SJSA1 (cell line): ENCODE measurements around the gene APCS. TPM values are rescaled to one million over a fixed set of nuclear protein-coding genes. Genes with fewer than 3 reads are reported as not detected.

Experiments used
- DNase-seq, 2 experiments: peaks; one replicate each; pipeline ENCODE4 v3.0.0-alpha.2; 2015 to 2020; ENCODE audit warnings: low spot score in 2 of 2, low read depth in 1 of 2
- H3K27ac ChIP-seq: fragments of 250-450 bp; sonication (Bioruptor Pico); 2 replicates; pipeline ENCODE4 v1.5.1; 2020; ENCODE audit warnings: mild to moderate bottlenecking, moderate library complexity
- H3K27me3 ChIP-seq: fragments of 250-450 bp; sonication (Bioruptor Pico); replicated peaks from 2 replicates; pipeline ENCODE4 v1.5.1; 2020; ENCODE audit warnings: mild to moderate bottlenecking, moderate library complexity
- H3K36me3 ChIP-seq: fragments of 250-450 bp; sonication (Bioruptor Pico); 2 replicates; pipeline ENCODE4 v1.5.1; 2020; ENCODE audit warnings: mild to moderate bottlenecking
- H3K4me1 ChIP-seq: fragments of 250-450 bp; sonication (Bioruptor Pico); replicated peaks from 2 replicates; pipeline ENCODE4 v1.6.1; 2021; ENCODE audit warnings: mild to moderate bottlenecking
- H3K4me3 ChIP-seq: fragments of 250-450 bp; sonication (Bioruptor Pico); 2 replicates; pipeline ENCODE4 v1.5.1; 2020; ENCODE audit warnings: mild to moderate bottlenecking
- H3K9me3 ChIP-seq: fragments of 250-450 bp; sonication (Bioruptor Pico); replicated peaks from 2 replicates; pipeline ENCODE4 v1.5.1; 2020; ENCODE audit warnings: mild to moderate bottlenecking
- total RNA-seq: library from RNA; depleted of rRNA; stranded (reverse); fragments of >200 nt; shearing (Covaris generic); gene quantifications from 2 replicates; pipeline ENCODE4 v1.2.3, GENCODE V29; 2014; rRNA removed

The APCS gene
- total RNA-seq, 1 experiment from 2014 or later = not detected

GRCh38 chr1:159598196-159598595 is 10.6 kb downstream of the APCS start:
- Histone ChIP-seq H3K36me3 (no peaks in the 10 kb centered on the region), H3K27ac (peak overlapping the region; percentile 99), H3K9me3 (no peaks in the 10 kb centered on the region), H3K27me3 (no peaks in the 10 kb centered on the region), H3K4me3 (no peak overlapping the region), H3K4me1 (peaks cover 50% of the 10 kb centered on the region)
- peak; percentile 93 to 97 for DNase-seq

- DNase-seq = peak in 1 of 2 experiments; percentile 53
- H3K9me3 ChIP-seq = 0 out of 2 replicates have a peak, but pooled peaks cover 3% of the 10 kb centered on the region
- no peaks in the 10 kb centered on the region for H3K36me3 ChIP-seq
- peak overlapping the region; percentile 89 for H3K27ac ChIP-seq
- H3K4me1 ChIP-seq = peaks cover 50% of the 10 kb centered on the region
- no peaks in the 10 kb centered on the region for H3K27me3 ChIP-seq
- H3K4me3 ChIP-seq = no peak overlapping the region
Observed at GRCh38 chr1:159600894-159601293, 13.3 kb downstream of the APCS start.

GRCh38 chr1:159602501-159602999 is 14.9 kb downstream of the APCS start:
- DNase-seq = no peak
- no peak overlapping the region for H3K27ac ChIP-seq
- no peak overlapping the region for H3K4me3 ChIP-seq
- no peaks in the 10 kb centered on the region for H3K27me3 ChIP-seq
- H3K4me1 ChIP-seq = peaks cover 38% of the 10 kb centered on the region
- H3K9me3 ChIP-seq = 0 out of 2 replicates have a peak, but pooled peaks cover 3% of the 10 kb centered on the region
- no peaks in the 10 kb centered on the region for H3K36me3 ChIP-seq

- Histone ChIP-seq H3K27me3 (no peaks in the 10 kb centered on the region), H3K27ac (no peak overlapping the region), H3K36me3 (no peaks in the 10 kb centered on the region), H3K9me3 (no peaks in the 10 kb centered on the region), H3K4me3 (no peak overlapping the region), H3K4me1 (no peaks in the 10 kb centered on the region)
- DNase-seq = no peak
Observed at GRCh38 chr1:159612211-159612885, 24.7 kb downstream of the APCS start.

- no peaks in the 10 kb centered on the region for H3K36me3 ChIP-seq
- no peaks in the 10 kb centered on the region for H3K4me1 ChIP-seq
- no peak for DNase-seq
- no peaks in the 10 kb centered on the region for H3K27me3 ChIP-seq
- H3K9me3 ChIP-seq = no peaks in the 10 kb centered on the region
- H3K4me3 ChIP-seq = no peak overlapping the region
- no peak overlapping the region for H3K27ac ChIP-seq
Observed at GRCh38 chr1:159632922-159633321, 45.3 kb downstream of the APCS start.

Other genes with a start within 250 kb of the APCS start
- not detected in 2 replicates for gene OR10J4, start 155.6 kb upstream of the APCS start, total RNA-seq
- not detected in 2 replicates for gene OR10J1, start 148.1 kb upstream of the APCS start, total RNA-seq
- not detected in 2 replicates for gene OR10J5, start 51.8 kb upstream of the APCS start, total RNA-seq
- gene CRP, start 126.8 kb downstream of the APCS start, total RNA-seq = not detected in 2 replicates
- gene DUSP23, start 193.1 kb downstream of the APCS start, total RNA-seq = 3.2 and 8.2 TPM in 2 replicates
- gene FCRL6, start 214.5 kb downstream of the APCS start, total RNA-seq = not detected in 2 replicates
- not detected in 2 replicates for gene SLAMF8, start 239.0 kb downstream of the APCS start, total RNA-seq